Measurements from ENCODE around the gene UNC45A. TPM values are rescaled to one million over a fixed set of nuclear protein-coding genes. Genes with fewer than 3 reads are reported as not detected.
A peak's percentile ranks its signal among the peaks of the same experiment; 100 is the strongest.

The UNC45A gene
- total RNA-seq, 1 donor from 2014 or later = 60.9 TPM

- H3K36me3 ChIP-seq = peaks cover 96% of the 10 kb centered on the region
- no peak for DNase-seq
- H3K9me3 ChIP-seq = no peaks in the 10 kb centered on the region
- intact Hi-C loops (cut with DNase I) = no loop called here
- no peaks in the 10 kb centered on the region for H3K4me1 ChIP-seq
- H3K4me3 ChIP-seq = no peak overlapping the region
- no peaks in the 10 kb centered on the region for H3K27me3 ChIP-seq
- TF ChIP-seq, protein P1, sequence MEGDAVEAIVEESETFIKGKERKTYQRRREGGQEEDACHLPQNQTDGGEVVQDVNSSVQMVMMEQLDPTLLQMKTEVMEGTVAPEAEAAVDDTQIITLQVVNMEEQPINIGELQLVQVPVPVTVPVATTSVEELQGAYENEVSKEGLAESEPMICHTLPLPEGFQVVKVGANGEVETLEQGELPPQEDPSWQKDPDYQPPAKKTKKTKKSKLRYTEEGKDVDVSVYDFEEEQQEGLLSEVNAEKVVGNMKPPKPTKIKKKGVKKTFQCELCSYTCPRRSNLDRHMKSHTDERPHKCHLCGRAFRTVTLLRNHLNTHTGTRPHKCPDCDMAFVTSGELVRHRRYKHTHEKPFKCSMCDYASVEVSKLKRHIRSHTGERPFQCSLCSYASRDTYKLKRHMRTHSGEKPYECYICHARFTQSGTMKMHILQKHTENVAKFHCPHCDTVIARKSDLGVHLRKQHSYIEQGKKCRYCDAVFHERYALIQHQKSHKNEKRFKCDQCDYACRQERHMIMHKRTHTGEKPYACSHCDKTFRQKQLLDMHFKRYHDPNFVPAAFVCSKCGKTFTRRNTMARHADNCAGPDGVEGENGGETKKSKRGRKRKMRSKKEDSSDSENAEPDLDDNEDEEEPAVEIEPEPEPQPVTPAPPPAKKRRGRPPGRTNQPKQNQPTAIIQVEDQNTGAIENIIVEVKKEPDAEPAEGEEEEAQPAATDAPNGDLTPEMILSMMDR (IDR thresholded peaks at IDR 0.05) = no peak
- no peak overlapping the region for H3K27ac ChIP-seq
- no peak for ATAC-seq
These were observed 13.4 kb downstream of the UNC45A start for GRCh38 chr15:90948506-90948905.

- DNase-seq (no peak), ATAC-seq (no peak)
- Histone ChIP-seq H3K27ac (no peak overlapping the region), H3K4me3 (no peak overlapping the region), H3K4me1 (peaks cover 3% of the 10 kb centered on the region), H3K9me3 (no peaks in the 10 kb centered on the region), H3K36me3 (peaks cover 81% of the 10 kb centered on the region), H3K27me3 (no peaks in the 10 kb centered on the region)
- intact Hi-C loops (cut with DNase I) = no loop called here
- TF ChIP-seq, protein P1 (IDR thresholded peaks at IDR 0.05) = no peak
These were observed 15.0 kb downstream of the UNC45A start for GRCh38 chr15:90949979-90950675.

DNA sequence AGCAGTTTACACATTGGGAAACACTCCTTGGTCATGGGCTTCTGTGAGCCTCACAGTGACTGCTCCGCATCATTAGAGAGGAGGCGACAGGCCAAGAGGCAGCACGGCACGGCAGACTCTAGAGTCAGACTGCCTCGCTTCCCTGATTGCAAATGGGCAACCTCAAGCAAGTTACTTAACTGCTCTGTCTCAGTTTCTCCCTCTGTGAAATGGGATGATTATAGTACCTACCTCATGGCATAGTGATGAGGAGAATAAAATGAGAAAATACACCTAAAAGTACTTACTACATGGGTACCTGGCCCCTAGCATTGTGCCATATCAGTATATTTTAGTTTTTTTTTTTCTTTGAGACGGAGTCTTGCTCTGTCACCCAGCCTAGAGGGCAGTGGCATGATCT is 15.6 kb downstream of the UNC45A start:
- Histone ChIP-seq H3K9me3 (no peaks in the 10 kb centered on the region), H3K27ac (no peak overlapping the region), H3K4me3 (no peak overlapping the region), H3K4me1 (peaks cover 8% of the 10 kb centered on the region), H3K36me3 (peaks cover 76% of the 10 kb centered on the region), H3K27me3 (no peaks in the 10 kb centered on the region)
- intact Hi-C loops (cut with DNase I) = no loop called here
- ATAC-seq = no peak
- TF ChIP-seq, protein P1 (IDR thresholded peaks at IDR 0.05) = no peak
- no peak for DNase-seq

DNA sequence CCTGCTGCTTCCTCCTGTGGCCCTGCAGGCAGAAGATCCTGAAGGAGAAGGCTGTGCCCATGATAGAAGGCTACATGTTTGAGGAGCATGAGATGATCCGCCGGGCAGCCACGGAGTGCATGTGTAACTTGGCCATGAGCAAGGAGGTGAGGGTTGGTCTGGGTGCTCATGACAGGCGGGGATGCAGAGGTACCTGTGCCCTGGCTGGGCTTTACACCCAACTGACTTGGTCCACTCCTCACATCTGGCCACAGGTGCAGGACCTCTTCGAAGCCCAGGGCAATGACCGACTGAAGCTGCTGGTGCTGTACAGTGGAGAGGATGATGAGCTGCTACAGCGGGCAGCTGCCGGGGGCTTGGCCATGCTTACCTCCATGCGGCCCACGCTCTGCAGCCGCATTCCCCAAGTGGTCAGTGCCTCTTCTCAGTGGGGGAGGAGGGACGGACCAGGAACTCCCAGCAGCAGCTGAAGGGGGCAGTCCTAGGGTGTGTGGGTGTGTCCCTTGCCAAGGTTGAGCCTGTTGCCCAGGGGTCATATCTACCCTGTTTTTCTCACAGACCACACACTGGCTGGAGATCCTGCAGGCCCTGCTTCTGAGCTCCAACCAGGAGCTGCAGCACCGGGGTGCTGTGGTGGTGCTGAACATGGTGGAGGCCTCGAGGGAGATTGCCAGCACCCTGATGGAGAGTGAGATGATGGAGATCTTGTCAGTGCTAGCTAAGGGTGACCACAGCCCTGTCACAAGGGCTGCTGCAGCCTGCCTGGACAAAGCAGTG is 18.0 kb downstream of the UNC45A start:
- DNase-seq (no peak), ATAC-seq (no peak)
- intact Hi-C loops (cut with DNase I) = no loop called here
- H3K27ac ChIP-seq = no peak overlapping the region
- peaks cover 52% of the 10 kb centered on the region for H3K36me3 ChIP-seq
- peaks cover 21% of the 10 kb centered on the region for H3K4me1 ChIP-seq
- no peak overlapping the region for H3K4me3 ChIP-seq
- no peaks in the 10 kb centered on the region for H3K9me3 ChIP-seq
- no peaks in the 10 kb centered on the region for H3K27me3 ChIP-seq
- TF ChIP-seq, protein P1 (IDR thresholded peaks at IDR 0.05) = no peak

DNA sequence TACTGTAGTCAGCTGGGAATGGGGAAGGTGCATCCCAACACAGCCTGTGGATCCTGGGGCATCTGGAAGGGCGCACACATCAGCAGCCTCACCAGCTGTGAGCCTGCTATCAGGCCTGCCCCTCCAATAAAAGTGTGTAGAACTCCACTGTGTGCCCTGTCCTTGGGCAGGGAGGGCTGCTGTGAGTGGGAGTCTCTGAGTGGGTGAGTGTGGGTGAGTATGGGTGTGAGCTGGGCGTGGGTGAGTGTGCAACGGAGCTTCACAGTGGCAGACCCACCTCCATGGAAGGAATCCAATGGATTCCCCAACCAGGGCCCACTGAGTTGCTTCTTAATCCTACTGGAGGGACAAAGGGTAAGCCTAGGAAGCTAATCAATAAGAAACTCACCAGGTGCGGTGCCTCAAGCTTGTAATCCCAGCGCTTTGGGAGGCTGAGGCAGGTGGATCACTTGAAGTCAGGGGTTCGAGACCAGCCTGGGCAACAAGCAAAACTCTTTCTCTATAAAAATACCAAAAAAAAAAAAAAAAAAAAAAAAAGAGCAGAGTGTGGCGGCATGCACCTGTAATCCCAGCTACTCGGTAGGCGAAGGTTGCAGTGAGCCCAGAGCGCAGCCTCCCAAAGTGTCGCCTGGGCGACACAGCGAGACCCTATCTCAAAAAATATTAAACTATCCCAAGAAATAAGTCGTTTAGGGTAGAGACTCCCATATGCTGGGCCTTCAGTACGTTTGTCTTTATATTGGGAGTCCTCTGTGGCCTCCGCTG is 19.0 kb downstream of the UNC45A start:
- Histone ChIP-seq H3K27ac (peak overlapping the region; percentile 92), H3K9me3 (no peaks in the 10 kb centered on the region), H3K27me3 (no peaks in the 10 kb centered on the region), H3K4me1 (peaks cover 21% of the 10 kb centered on the region), H3K36me3 (peaks cover 44% of the 10 kb centered on the region), H3K4me3 (peak overlapping the region; percentile 81)
- TF ChIP-seq, protein P1 (IDR thresholded peaks at IDR 0.05) = no peak
- DNase-seq = no peak
- no peak for ATAC-seq
- intact Hi-C loops (cut with DNase I) = no loop called here

All from upper lobe of right lung (tissue), 1 donor.